Mesendoderm (in vitro differentiated cells): ENCODE results near the gene TSACC.
A peak's percentile ranks its signal among the peaks of the same experiment; 100 is the strongest.
"Not testable (repeated sequence)": the region's sequence is repeated elsewhere in the genome, so short reads cannot be mapped to it uniquely, and the experiment has no call there.

Experiments used
- DNase-seq: peaks from one replicate; pipeline ENCODE4 v3.0.0; 2013
- H2AK5ac ChIP-seq: 2 replicates; pipeline ENCODE4 v1.6.1; 2013; ENCODE audit warnings: low read length, inconsistent platforms
- H2BK120ac ChIP-seq: 2 replicates; pipeline ENCODE4 v1.6.1; 2013; ENCODE audit warnings: low read depth, mild to moderate bottlenecking, low read length, moderate library complexity, mixed read lengths
- H2BK15ac ChIP-seq: replicated peaks from 2 replicates; pipeline ENCODE4 v1.6.1; 2013; ENCODE audit warnings: low read depth, mild to moderate bottlenecking, moderate library complexity
- H2BK5ac ChIP-seq: 2 replicates; pipeline ENCODE4 v1.6.1; 2013; ENCODE audit warnings: low read length, inconsistent platforms
- H3K18ac ChIP-seq: 2 replicates; pipeline ENCODE4 v1.6.1; 2013; ENCODE audit warnings: mild to moderate bottlenecking, low read length, mixed read lengths
- H3K23ac ChIP-seq: one replicate; pipeline ENCODE4 v1.6.1; 2013; ENCODE audit warnings: low read length
- H3K27ac ChIP-seq: 2 replicates; pipeline ENCODE4 v1.5.1; 2013; ENCODE audit warnings: low read depth, mild to moderate bottlenecking, inconsistent platforms, low read length, moderate library complexity
- H3K27me3 ChIP-seq: 2 replicates; pipeline ENCODE4 v1.6.1; 2013; ENCODE audit warnings: low read length, control low read depth, mild to moderate bottlenecking, inconsistent platforms; ENCODE audit not compliant: insufficient read depth, poor library complexity
- H3K36me3 ChIP-seq: 2 replicates; pipeline ENCODE4 v1.6.1; 2013; ENCODE audit warnings: low read length, inconsistent platforms; ENCODE audit not compliant: control insufficient read depth, insufficient read depth
- H3K4ac ChIP-seq: one replicate; pipeline ENCODE4 v1.6.1; 2013; ENCODE audit warnings: low read depth, mild to moderate bottlenecking, low read length, moderate library complexity
- H3K4me1 ChIP-seq: 2 replicates; pipeline ENCODE4 v1.6.1; 2013; ENCODE audit warnings: low read depth, low read length, inconsistent platforms; ENCODE audit not compliant: control insufficient read depth
- H3K4me2 ChIP-seq: 2 replicates; pipeline ENCODE4 v1.6.1; 2013; ENCODE audit warnings: low read length
- H3K4me3 ChIP-seq: 2 replicates; pipeline ENCODE4 v1.5.1; 2013; ENCODE audit warnings: mild to moderate bottlenecking, low read length
- H3K56ac ChIP-seq: one replicate; pipeline ENCODE4 v1.6.1; 2013; ENCODE audit warnings: low read length
- H3K79me1 ChIP-seq: 2 replicates; pipeline ENCODE4 v1.6.1; 2013; ENCODE audit warnings: low read length, inconsistent platforms
- H3K79me2 ChIP-seq: 2 replicates; pipeline ENCODE4 v1.6.1; 2013; ENCODE audit warnings: mild to moderate bottlenecking, low read length; ENCODE audit not compliant: control insufficient read depth, insufficient read depth
- H3K9ac ChIP-seq: 2 replicates; pipeline ENCODE4 v1.6.1; 2013; ENCODE audit warnings: low read length, inconsistent platforms
- H4K5ac ChIP-seq: one replicate; pipeline ENCODE4 v1.6.1; 2013; ENCODE audit warnings: low read length
- H4K8ac ChIP-seq: one replicate; pipeline ENCODE4 v1.6.1; 2013; ENCODE audit warnings: low read depth, mild to moderate bottlenecking, control low read depth, low read length, moderate library complexity
- WGBS: extraction: QIAGEN DNeasy Blood & Tissue Kit; methylation state at CpG from one replicate; pipeline ENCODE4 v1.1.7; 2013; ENCODE audit warnings: low lambda C conversion rate, missing lambda C conversion rate; ENCODE audit not compliant: insufficient coverage; ENCODE audit errors: extremely low coverage; 5-methylcytosine and 5-hydroxymethylcytosine counted together

The TSACC gene

DNA sequence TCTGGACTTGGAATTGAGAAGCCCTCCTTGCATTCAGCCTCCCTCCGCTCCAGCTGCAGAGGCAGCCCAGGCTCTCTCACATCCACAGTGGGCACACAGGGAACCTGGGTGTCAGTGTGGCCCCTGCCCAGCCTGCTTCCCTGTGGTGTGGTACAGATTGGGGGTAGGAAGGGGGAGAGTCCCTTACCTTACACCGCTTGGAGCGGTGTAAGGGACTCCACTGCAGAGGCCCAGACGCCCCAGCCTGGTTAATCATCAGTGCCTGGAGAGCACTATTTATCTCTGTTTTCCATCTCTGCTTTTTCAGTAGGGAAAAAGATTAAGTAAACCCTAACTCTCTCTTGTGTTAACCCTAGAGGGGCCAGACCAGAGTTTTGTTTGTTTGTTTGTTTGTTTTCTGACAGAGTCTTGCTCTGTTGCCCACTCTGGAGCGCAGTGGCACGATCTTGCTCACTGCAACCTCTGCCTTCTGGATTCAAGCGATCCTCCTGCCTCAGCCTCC, 29.9 kb downstream of the TSACC start:
- no peak overlapping the region for H2AK5ac ChIP-seq
- no peaks in the 10 kb centered on the region for H3K27me3 ChIP-seq
- H3K79me2 ChIP-seq = no peaks in the 10 kb centered on the region
- no peak overlapping the region for H4K5ac ChIP-seq
- H2BK15ac ChIP-seq = no peak overlapping the region
- peaks cover 10% of the 10 kb centered on the region for H3K4me1 ChIP-seq
- H3K36me3 ChIP-seq = no peaks in the 10 kb centered on the region
- no peak overlapping the region for H2BK120ac ChIP-seq
- H3K18ac ChIP-seq = no peak overlapping the region
- no peak overlapping the region for H3K23ac ChIP-seq
- H3K56ac ChIP-seq = peak overlapping the region; percentile 73
- no peak overlapping the region for H3K4me3 ChIP-seq
- H3K9ac ChIP-seq = peak overlapping the region; percentile 8
- H3K4me2 ChIP-seq = peak overlapping the region; percentile 10
- H3K27ac ChIP-seq = no peak overlapping the region
- no peak overlapping the region for H4K8ac ChIP-seq
- peak overlapping the region; percentile 36 for H2BK5ac ChIP-seq
- no peak for DNase-seq
- H3K4ac ChIP-seq = no peak overlapping the region
- no CpG with 5 or more reads among the region's 7 CpGs for WGBS
- no peaks in the 10 kb centered on the region for H3K79me1 ChIP-seq

DNA sequence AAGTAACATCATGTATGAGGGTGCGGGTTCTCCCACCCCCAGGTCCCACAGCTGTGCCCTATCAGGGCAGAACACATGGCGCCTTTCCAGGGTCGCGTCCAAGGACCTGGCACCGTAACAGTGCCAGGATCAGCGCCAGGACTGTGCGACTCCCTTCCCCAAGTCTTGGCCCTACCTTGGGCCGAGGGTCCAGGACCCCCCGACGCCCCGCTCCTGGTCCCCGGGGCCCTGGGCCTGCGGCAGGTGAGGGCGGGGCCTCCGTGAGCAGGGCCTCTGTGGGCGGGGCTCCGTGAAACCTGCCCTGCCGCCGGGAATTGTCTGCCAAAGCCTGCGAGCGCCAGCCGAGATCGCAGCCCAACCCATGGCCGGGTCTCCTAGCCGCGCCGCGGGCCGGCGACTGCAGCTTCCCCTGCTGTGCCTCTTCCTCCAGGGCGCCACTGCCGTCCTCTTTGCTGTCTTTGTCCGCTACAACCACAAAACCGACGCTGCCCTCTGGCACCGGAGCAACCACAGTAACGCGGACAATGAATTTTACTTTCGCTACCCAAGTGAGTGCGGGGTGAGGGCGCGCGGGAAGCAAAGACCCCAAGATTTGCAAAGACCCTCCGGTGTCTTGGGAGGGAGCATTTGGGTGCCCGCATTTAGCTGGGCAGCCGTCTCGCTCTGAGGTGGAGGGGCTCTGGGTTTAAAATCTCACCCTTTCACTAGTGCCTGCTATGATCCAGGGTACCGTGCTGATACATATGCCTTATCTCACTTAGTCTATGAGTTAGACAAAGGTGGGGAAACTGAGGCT, 30.8 kb downstream of the TSACC start, which contains the start of gene RHBG:
RHBG (plus strand) TSS at position 323 of the 796 bp plus-strand sequence; CDS start at position 362, 39 bp downstream.
- H3K79me1 ChIP-seq = no peaks in the 10 kb centered on the region
- peak; percentile 81 for DNase-seq
- H3K4me1 ChIP-seq = peaks cover 10% of the 10 kb centered on the region
- WGBS = no CpG with 5 or more reads among the region's 48 CpGs
- H3K79me2 ChIP-seq = no peaks in the 10 kb centered on the region
- peak within 1 kb of the TSS; percentile 84 for H3K9ac ChIP-seq
- H4K5ac ChIP-seq = no peak within 1 kb of the TSS
- no peak within 1 kb of the TSS for H3K27ac ChIP-seq
- H2BK120ac ChIP-seq = no peak within 1 kb of the TSS
- H3K4ac ChIP-seq = no peak within 1 kb of the TSS
- H2BK5ac ChIP-seq = peak within 1 kb of the TSS; percentile 70
- peak within 1 kb of the TSS; percentile 95 for H3K56ac ChIP-seq
- no peaks in the 10 kb centered on the region for H3K36me3 ChIP-seq
- no peaks in the 10 kb centered on the region for H3K27me3 ChIP-seq
- no peak within 1 kb of the TSS for H2BK15ac ChIP-seq
- H3K18ac ChIP-seq = peak within 1 kb of the TSS; percentile 21
- H2AK5ac ChIP-seq = no peak within 1 kb of the TSS
- H3K23ac ChIP-seq = peak within 1 kb of the TSS; percentile 81
- H3K4me2 ChIP-seq = peak within 1 kb of the TSS; percentile 92
- no peak within 1 kb of the TSS for H4K8ac ChIP-seq
- H3K4me3 ChIP-seq = peak within 1 kb of the TSS; percentile 55

DNA sequence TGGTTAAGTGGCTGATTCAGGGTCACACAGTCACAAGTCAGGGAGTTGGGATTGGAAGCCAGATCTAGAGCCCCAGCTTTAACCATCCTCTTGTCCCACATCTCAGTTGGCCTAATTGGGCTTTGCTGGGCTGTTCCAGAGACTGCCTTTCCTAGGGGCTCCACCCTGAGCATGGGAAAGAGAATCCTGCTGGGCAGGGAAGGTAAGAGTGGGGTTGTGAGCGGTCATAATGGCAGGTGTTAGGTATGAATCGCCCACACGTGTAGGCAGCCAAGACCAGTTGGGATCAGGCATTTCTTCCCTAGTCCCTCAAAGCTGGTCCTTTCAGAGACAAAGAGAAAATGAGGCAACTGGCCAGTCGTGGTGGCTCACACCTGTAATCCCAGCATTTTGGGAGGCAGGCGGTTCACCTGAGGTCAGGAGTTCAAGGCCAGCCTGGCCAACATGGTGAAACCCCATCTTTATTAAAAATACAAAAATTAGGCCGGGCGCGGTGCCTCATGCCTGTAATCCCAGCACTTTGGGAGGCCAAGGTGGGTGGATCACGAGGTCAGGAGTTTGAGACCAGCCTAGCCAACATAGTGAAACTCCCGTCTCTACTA, 31.5 kb downstream of the TSACC start:
- peak overlapping the region; percentile 92 for H3K4me2 ChIP-seq
- not testable (repeated sequence) for H2AK5ac ChIP-seq, H2BK5ac ChIP-seq, H4K5ac ChIP-seq, H2BK120ac ChIP-seq, DNase-seq, H3K79me2 ChIP-seq, H3K36me3 ChIP-seq, H3K4ac ChIP-seq, H3K27me3 ChIP-seq, H4K8ac ChIP-seq, H3K27ac ChIP-seq, H2BK15ac ChIP-seq, H3K4me3 ChIP-seq, H3K79me1 ChIP-seq, H3K23ac ChIP-seq
- peak overlapping the region; percentile 21 for H3K18ac ChIP-seq
- no CpG with 5 or more reads among the region's 10 CpGs for WGBS
- H3K4me1 ChIP-seq = peaks cover 10% of the 10 kb centered on the region
- H3K9ac ChIP-seq = peak overlapping the region; percentile 84
- H3K56ac ChIP-seq = peak overlapping the region; percentile 95

DNA sequence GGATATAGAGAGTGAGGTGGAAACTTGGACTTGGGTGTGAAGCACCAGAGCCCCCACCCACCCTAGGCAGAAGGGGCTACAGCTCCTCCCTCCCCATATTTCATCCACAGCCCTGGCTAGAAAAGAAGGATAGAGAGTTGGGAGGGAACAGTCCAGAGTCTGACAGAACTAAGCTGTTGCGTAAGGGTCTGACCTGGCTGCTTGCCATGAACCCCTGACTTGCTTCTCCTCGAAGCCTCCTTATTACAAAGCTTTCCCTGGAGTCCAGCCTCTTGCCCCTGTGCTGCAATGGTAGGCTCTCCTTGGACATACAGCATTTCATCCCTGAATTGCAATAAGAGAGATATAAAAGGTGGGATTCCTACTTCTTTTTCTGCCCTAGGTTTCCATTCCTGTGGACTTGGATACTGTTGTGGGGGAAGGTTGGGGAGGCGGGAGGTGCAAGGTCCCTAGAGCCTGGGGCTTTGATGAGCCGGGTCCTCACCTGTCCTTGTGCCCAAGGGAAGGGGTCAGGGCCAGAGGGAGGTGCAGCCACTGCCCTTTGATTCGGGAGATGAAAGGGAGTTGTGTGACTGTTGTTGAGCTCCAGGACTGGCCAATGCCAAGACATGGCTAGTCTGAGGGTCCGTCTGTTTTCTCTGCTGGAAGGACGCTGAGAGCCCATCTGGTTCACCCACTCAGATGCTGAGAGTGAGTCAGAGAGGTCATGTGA, 33.4 kb downstream of the TSACC start:
- peaks cover 10% of the 10 kb centered on the region for H3K4me1 ChIP-seq
- no peak overlapping the region for H2AK5ac ChIP-seq
- no peak overlapping the region for H2BK5ac ChIP-seq
- no peak overlapping the region for H3K27ac ChIP-seq
- H3K27me3 ChIP-seq = no peaks in the 10 kb centered on the region
- no peak overlapping the region for H3K56ac ChIP-seq
- no peak overlapping the region for H2BK120ac ChIP-seq
- no peak overlapping the region for H3K4ac ChIP-seq
- H3K36me3 ChIP-seq = no peaks in the 10 kb centered on the region
- H3K23ac ChIP-seq = no peak overlapping the region
- no peak overlapping the region for H4K8ac ChIP-seq
- DNase-seq = no peak
- H3K79me2 ChIP-seq = no peaks in the 10 kb centered on the region
- no peak overlapping the region for H3K9ac ChIP-seq
- H3K4me2 ChIP-seq = no peak overlapping the region
- no peak overlapping the region for H3K18ac ChIP-seq
- H4K5ac ChIP-seq = no peak overlapping the region
- no peak overlapping the region for H2BK15ac ChIP-seq
- WGBS = no CpG with 5 or more reads among the region's 7 CpGs
- H3K4me3 ChIP-seq = no peak overlapping the region
- no peaks in the 10 kb centered on the region for H3K79me1 ChIP-seq

DNA sequence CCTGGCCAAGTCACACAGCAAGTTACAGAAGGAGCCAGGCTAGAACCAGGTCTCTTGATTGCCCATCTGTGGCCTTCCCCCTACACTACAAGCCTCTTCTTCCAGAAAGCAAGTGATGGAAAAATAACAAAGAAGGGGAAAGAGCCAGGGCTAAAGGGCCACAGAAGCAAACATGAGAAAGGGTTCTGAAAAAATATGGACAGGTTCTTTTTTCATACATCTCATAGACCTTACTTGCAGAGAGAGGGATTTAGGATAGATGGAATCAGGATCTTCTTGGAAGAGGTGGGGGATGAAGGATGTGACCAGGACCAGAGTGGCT, 33.9 kb downstream of the TSACC start:
- no peak overlapping the region for H2BK15ac ChIP-seq
- H3K23ac ChIP-seq = no peak overlapping the region
- H3K4me1 ChIP-seq = peaks cover 10% of the 10 kb centered on the region
- H3K4me3 ChIP-seq = no peak overlapping the region
- H3K27ac ChIP-seq = no peak overlapping the region
- no peaks in the 10 kb centered on the region for H3K36me3 ChIP-seq
- H4K5ac ChIP-seq = no peak overlapping the region
- H2AK5ac ChIP-seq = no peak overlapping the region
- H4K8ac ChIP-seq = no peak overlapping the region
- no peaks in the 10 kb centered on the region for H3K79me2 ChIP-seq
- no peaks in the 10 kb centered on the region for H3K79me1 ChIP-seq
- H3K18ac ChIP-seq = no peak overlapping the region
- H3K4me2 ChIP-seq = no peak overlapping the region
- no peak overlapping the region for H2BK5ac ChIP-seq
- DNase-seq = no peak
- no peaks in the 10 kb centered on the region for H3K27me3 ChIP-seq
- no peak overlapping the region for H2BK120ac ChIP-seq
- no peak overlapping the region for H3K9ac ChIP-seq
- H3K4ac ChIP-seq = no peak overlapping the region
- no peak overlapping the region for H3K56ac ChIP-seq
